Fibroblast of pulmonary artery (primary cell): ENCODE results near the gene ABCB10.
"Not testable (repeated sequence)": the region's sequence is repeated elsewhere in the genome, so short reads cannot be mapped to it uniquely, and the experiment has no call there.

ENCODE experiments used
- DNase-seq: peaks from one replicate; pipeline ENCODE4 v3.0.0-alpha.2; 2010; ENCODE audit warnings: low read depth
- H3K4me3 ChIP-seq: replicated peaks from 2 replicates; pipeline ENCODE4 v1.5.1; 2011; ENCODE audit warnings: low read depth, mild to moderate bottlenecking, control low read depth, low read length, moderate library complexity
- CTCF ChIP-seq: IDR thresholded peaks from 2 replicates; pipeline ENCODE4 v1.5.1; 2011; ENCODE audit warnings: mild to moderate bottlenecking, control low read depth, low read length, inconsistent platforms; ENCODE audit errors: missing control alignments

The ABCB10 gene

GRCh38 chr1:229561141-229561540 lies 2.6 kb upstream of the ABCB10 start:
- DNase-seq = no peak
- TF ChIP-seq CTCF = no peak
- no peak overlapping the region for H3K4me3 ChIP-seq

GRCh38 chr1:229560124-229560523 lies 1.6 kb upstream of the ABCB10 start:
- DNase-seq, H3K4me3 ChIP-seq: not testable (repeated sequence)

GRCh38 chr1:229559336-229559801 lies 862 bp upstream of the ABCB10 start:
- H3K4me3 ChIP-seq = peak overlapping the region; percentile 73
- DNase-seq = not testable (repeated sequence)

- DNase-seq = peak; percentile 12
- H3K4me3 ChIP-seq = peak overlapping the region; percentile 73
- TF ChIP-seq CTCF = no peak
Observed at GRCh38 chr1:229557913-229558414, 543 bp downstream of the ABCB10 start.

- H3K4me3 ChIP-seq = peak overlapping the region; percentile 73
- peak; percentile 38 for DNase-seq
- TF ChIP-seq CTCF = no peak
Observed at GRCh38 chr1:229557200-229557850, 1.2 kb downstream of the ABCB10 start.

- H3K4me3 ChIP-seq = no peak overlapping the region
- peak; percentile 8 for DNase-seq
- no peak for TF ChIP-seq CTCF
Observed at GRCh38 chr1:229554886-229555621, 3.5 kb downstream of the ABCB10 start.

GRCh38 chr1:229553621-229554130 lies 4.8 kb downstream of the ABCB10 start:
- DNase-seq = no peak
- no peak for TF ChIP-seq CTCF
- no peak overlapping the region for H3K4me3 ChIP-seq
